Activated CD4-positive, alpha-beta T cell treated with anti-CD3 and anti-CD28 coated beads, Interleukin-2, Interleukin-4, amounts not matched to agents 100 ng/mL and 50 ng/mL, durations not matched to agents 16 hours and 8 hours (primary cell): ENCODE measurements around the gene MYOG.

Experiments
- DNase-seq: peaks from one replicate; pipeline ENCODE4 v3.0.0-alpha.2; 2020; ENCODE audit warnings: low spot score

MYOG gene

DNA sequence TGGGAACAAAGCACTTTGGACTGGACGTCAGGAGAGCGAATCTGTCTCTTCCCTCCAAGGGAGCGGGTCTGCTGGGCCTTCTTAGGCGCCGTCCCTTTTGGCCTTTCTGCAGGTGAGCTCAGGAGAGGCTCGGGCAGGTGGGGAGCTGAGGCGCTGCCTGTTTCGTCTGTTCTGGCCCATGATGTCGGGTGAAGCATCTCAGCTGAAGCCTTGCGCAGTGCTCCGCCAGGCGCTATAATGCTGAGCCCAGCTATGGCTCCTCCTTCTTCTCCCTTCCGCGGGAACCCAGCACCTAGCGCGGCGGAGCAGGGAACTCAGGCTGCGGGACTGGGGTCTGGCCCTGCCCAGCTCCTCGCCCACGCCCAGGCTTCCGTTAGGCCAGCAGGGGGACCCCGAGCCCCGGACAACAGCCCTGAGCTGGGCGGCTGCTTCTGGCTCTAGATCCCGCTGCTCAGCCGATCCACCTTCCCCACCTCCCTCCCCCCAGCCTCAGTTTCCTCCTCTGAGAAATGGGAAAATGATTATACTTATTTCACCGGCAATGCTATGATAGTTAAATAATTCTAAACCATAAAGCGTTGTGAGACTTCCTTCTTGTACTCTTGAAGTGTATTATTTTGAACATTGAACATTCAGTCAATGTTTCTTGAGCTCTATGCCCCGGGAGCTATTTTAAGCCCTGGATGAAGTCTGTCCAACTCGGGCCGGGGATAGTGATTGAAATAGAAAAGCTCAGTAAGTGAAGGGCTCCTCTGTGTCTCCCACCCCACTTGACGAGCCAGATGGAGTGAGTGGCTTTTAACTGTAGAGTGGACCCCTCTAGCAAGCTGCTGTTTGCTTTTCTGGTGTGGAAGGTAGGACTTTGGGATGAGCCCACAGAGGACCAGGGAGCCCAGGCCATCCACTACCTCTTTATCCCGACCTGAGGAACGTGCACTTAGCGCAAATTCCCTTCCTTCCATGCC is 32.1 kb upstream of the MYOG start:
- peak; percentile 30 for DNase-seq

DNA sequence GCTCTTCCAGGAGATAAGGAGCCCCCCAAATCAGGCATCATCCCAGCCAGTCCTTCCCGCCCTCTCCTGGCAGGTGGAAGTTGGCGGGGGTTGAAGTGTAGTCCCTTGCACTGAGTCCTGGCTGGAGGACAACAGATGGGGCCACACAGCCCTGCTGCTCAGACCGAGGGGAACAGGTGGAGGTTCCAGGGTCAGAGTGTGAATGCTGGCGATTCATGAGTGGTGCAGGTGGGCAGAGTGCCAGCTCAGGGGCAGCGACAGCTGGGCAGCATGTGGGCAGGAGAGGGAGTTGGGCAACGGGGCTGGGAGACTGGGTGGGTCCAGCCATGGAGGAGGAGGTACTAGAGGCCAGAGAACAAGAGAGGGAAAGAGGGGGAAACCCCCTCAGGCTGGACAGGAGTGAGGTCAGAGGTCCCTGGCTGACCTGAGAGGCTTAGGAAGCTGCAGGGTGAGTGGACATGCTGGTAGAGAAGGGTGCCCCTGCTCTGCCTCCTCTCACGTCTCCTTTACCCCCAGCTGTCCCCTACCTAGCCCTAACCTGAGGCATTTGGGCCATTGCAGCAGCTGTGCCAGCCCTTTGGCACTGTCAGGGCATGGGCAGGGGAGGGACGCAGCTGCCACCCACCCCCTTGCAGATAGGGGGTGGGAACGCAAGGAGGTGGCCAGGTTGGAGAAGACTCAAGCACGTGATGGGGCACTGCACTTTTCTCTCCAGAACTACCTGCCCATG is 30.4 kb upstream of the MYOG start:
- no peak for DNase-seq

DNA sequence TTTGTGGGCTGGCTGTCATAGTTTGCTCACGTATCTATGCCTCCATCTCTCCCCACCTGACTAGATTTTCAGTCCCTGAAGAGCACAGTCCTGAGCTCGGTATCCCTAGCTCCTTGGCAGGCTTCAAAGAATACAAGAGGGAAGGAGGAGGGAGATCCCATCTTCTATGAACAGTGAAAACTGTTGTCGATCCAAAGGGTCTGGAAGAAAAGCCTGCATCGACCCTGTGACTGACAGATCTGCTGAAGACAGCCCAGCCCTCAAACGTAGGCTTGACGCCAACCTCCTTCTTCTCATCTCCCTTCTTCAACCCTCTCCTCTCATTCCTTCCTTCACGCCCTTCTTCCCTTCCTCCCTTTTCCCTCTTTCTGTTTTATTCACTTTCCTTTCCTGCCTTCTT is 28.4 kb upstream of the MYOG start:
- no peak for DNase-seq

DNA sequence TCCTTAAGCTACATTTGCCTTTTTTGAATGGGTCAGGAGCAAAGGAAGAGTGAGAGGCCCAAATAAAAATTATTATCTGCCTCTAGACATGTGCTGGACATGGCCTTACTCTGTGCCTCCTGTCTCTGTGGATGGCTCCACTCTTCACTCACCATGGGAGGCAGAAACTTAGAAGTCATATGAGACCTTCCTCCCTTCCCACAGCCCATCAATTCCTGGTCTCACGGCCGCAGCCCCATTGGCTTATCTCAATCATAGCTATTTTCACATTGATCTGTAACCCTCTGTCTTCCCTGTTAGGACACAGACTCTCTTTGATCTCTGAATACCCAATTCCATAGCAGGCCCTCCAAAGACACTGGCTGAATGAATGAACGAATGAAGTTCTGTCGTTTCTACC is 27.5 kb upstream of the MYOG start:
- DNase-seq: no peak

DNA sequence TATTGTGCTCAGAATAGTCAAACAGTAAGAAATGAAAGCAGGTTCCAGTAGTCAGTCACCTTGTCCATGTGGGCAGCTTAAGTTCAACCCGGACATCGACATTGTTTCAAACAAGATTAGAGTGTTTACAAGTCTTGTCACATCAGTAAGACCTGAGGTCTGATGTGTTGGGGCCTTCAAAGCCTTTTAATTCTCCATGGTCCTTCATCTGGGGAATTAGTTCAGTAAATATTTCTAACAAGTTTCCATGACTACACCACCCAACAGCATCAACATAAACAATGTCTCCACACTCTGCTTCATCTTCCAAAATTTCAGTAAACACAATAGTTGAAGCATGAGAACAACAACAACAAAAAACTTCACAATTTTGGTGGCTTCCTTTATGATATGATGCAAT is 26.7 kb upstream of the MYOG start:
- DNase-seq: no peak

DNA sequence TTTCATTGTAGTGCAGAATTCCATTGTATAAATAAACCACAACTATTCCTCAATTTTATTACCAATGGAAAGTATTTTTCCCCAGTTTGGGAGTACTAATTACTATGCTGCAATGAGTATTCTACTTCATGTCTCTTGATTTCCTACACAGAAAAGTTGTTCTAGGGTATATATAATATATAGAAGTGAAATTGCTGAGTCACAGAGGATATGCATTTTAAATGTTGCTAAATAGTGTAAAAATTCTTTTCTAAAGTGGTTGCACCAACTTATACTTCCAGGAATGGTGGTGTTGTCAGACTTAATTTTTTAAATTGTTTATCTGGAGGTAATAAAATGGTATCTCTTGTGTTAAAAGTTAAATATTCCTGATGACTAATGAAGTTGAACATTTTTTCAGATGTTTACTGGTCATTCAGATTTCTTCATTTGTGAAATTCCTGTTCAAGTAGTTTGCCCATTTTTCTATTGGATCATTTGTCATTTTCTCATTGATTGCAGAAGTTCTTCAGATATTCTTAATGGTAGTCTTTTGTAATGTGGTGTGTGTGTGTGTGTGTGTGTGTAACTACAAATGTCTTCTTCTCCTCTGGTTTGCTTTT is 19.1 kb upstream of the MYOG start:
- no peak for DNase-seq

DNA sequence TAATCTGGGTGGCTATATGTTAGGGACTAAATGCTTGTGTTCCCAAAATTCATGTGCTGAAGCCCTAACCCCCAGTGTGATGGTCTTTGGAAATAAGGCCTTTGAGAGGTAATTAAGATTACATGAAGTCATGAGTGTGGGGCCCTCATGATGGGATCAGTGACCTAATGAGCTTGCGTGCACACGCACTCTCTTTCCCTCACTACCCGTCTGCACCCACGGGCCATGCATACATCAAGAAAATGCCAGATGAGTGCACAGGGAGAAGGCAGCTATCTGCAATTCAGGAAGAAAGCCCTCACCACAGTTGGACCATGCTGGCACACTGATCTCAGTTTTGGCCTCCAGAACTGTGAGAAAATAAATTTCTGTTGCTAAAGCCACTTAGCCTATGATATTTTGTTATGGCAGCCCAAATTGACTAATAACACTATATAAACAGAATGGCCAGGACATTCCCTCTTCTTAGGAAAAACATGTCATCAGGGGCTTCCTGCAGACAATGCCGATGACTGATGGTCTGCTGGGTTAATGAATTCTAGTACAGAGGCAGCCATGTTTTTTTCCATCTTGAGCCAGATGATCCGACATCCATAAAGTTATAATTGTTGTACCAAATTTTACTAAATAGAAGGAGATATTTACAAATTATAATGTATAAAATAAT is 18.1 kb upstream of the MYOG start:
- DNase-seq: no peak

DNA sequence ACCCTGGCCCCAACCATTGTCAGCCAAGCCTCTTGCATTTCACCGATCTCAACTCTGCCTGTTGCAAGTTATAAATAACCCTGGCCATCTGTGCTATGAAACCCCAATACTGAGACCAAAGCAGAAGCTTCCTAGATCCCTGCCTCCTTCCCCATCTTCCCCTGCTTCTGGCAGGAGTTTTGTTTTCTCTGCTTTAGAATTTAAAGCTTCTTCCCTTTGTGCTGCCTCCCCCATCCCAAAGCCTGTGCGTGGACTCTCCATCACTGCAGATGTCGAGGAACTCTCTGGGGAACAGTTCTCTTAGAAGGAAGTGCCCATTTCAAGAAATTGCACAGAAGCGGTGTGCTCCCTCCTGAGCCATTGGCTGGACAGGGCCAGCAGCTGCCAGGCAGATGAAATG is 17.4 kb upstream of the MYOG start:
- DNase-seq: no peak

DNA sequence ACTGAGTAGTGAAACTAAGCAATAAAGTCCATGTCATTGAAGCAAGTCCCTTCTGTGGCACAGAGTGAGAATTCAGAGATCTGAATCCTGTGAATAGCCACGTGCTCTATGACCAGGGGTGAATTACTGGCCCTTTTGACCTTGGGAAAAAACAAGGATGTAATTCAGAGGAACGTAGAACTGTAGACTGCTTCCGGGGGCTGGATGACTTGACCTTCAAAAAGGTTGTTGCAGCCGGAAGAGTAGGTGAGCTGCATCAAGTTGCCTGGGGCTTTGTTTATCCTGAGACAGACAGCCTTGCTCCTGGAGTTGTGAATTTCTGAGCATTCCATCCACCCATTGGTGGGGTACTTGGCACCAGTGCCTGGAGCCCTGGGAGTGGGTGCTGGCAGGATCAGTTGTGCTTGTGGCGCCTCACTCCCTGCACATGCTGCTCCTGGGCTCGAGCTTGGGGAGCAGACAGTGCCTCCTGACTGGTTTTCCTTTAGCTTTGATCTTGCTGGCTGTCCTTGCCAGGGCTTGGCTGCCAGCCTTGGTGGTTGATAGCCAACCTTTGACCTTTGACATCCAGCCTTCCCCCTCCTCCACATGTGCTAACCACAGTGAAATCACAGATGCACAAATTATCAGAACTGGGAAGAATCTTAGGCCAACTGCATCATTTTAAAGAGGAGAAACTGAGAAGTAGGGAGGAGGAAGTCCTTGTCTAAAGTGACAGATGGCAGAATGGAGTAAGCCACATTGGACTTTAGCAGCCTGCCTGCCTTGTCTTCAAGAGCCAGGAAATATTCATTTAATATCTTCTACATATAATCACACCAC is 16.2 kb upstream of the MYOG start:
- DNase-seq: no peak

DNA sequence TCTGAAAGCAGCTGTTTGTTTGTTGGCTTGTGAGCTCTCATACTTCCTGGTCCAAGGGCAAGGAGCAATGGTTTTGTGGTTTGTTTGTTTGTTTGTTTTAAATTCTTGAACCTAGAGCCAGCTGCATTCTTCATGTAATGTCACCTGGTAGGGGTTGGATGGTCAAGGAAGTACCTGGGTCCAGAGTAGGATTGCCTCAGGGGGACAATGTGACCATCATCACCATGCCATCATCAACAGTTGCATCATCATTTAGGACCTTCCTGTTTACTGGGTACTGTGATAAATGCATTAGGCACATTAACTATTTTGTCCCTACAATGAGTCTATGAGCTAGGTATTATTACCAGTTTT is 14.7 kb upstream of the MYOG start:
- DNase-seq: no peak

DNA sequence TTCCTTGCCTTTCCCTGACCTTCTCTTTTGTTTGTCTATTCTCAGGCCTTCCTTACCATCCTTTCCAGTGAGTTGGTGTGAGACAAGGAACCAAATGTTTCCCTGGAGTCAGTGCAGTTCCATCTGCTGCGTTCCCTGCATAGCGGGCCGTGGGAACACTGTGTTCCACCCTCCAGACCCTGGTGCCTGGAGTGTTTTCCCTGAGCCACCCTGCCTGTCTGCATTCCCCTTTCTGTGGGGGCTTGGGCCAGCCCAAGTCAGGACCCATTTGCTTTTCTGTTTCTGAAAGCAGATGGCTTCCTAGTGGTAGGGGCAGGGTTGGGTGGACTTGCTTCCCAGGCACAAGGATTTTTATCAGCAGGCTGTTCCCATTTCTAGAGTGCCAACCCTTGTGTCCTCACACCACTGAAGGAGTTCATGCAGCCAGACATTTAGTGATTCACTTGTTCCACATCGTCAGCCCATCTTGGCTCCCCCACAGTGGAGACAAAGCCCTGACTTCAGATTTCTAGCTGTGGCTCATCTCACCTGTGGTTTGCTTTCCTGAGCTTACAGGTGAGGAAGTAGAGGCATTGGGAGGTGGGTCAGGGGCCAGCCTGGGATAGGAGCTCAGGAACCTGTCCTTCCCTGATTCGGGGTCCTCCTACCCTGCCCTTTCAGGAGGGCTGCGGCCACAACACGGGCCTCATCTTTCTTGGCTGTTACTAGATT is 14.1 kb upstream of the MYOG start:
- no peak for DNase-seq

DNA sequence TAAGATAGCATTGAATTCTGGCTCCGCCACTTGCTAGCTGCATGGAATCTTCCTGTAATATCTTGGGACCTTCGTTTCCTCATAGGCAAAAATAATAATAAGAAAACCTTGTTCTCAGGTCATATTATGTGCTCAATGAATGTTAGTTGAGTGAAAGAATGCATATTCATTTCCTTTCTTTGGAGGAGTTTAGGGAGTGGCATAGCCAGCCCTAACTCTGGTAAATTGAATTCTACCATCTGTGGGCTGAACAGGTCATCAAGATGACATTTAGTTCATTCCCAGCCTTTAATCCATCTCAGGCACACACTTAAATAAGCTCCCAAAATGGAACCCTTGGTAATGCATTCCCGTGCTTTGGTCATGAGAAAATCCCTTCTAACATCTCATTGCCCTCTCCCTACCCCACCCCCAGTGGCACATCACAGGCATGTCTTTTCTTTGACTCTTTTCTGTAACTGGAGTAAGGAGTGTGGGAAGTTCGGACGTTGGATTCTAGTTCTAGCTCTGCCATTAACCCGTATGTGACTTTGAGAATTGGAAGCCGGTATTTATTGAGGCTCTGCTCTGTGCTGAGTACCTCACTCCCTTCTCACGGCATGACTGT is 13.2 kb upstream of the MYOG start:
- DNase-seq: no peak

DNA sequence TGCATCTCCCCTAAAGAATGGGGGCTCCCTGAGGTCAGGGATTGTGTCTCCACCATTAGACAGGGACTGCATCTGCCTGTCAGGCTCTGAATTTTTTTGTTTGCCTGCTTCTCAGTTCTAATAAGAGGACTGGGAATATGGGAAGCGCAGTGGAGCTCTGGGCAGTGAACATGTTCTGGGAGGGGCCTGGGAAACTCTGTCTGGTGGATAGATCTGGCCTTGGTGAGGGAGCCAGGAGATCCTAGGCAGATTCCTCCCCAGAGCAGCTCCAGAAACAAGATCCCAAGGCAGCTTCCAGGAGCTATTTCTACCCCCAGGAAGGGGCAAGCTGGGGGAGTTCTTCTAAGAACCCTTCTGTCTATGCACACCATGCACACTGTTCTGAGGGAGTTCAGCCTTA is 12.6 kb upstream of the MYOG start:
- DNase-seq: no peak

DNA sequence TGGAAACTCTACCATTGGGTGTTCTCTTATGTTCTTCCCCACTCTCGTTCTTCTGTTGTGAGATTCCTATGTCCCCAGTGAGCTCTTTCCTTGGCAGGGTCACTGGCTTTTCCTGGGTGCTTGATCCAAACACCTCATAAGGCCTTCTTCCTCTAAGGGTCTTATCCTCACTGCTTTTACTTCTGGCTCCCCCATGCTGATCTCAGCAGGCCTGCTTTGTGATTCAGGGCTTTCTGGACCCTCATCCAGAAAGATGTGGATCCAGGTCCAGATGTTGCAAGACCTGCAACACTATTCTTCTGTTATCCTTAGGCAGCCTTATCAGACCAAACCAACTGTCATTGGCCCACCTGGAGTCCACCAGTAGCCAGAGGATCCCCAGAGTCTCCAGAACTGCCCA is 11.2 kb upstream of the MYOG start:
- no peak for DNase-seq

DNA sequence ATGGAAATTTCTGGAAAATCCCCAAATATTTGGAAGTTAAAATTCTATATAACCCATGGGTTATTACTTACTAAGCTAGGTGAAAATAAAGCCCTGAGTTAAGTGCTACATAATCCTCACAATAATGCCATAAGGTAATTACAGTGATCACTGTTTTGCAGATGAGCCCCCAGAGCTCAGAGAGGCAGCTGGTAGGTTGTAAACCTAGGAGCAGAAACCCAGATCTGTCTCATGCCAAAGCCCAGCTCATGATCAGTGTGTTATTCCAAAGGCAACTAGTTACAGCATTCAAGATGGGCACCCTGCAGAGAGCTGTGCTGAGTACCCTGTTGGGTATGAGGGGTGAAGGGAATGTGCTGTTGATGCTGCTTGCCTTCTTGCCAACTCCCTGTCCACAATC is 10.8 kb upstream of the MYOG start:
- no peak for DNase-seq

DNA sequence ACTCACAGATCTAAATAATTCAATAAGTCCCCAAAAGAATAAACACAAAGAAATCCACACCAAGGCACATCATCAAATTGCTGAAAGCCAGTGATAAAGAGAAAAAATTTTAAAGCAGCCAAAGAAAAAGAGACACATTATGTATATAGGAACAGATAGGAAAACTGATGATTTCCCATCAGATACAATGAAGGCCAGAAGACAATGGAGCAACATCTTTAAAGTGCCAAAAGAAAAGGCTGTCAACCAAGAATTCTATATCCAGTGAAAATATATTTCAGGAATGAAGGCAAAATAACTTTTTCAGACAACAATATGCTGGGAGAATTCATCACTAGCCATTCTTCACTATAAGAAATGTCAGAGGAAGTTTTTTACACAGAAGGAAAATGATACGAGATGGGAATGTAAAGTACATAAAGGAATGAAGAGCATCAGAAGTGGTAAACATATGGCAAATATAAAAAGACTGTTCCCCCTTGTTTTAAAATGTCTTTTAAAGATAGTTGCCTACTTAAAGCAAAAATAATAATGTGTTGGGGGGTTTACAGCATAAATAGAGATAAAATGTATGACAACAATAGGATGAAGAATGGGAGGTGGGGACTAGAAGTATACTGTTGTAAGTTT is 9.4 kb upstream of the MYOG start:
- no peak for DNase-seq

DNA sequence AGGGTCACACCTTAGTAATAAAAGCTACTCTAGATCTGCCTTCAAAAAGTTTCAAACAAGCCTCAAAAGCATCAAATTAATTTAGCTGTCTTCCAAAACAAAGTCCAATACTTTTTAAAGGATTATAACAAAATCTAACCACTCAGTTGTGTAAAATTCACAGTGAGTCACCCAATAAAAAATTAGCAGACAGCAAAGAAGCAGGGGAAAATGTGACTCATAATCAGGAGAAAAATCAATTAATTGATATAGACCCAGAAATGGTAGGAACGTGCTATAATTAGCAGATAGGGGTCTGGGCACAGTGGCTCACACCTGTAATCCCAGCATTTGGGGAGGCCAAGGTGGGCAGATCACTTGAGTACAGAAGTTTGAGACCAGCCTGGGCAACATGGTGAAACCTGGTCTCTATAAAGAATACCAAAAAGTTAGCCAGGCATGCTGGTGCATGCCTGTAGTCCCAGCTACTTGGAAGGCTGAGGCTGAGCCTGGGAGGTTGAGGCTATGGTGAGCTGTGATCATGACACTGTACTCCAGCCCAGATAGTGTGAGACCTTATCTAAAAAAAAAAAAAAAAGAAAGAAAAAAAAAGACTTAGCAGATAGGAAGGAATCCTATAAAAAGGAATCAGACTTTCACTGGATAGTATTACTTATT is 8.1 kb upstream of the MYOG start:
- no peak for DNase-seq

DNA sequence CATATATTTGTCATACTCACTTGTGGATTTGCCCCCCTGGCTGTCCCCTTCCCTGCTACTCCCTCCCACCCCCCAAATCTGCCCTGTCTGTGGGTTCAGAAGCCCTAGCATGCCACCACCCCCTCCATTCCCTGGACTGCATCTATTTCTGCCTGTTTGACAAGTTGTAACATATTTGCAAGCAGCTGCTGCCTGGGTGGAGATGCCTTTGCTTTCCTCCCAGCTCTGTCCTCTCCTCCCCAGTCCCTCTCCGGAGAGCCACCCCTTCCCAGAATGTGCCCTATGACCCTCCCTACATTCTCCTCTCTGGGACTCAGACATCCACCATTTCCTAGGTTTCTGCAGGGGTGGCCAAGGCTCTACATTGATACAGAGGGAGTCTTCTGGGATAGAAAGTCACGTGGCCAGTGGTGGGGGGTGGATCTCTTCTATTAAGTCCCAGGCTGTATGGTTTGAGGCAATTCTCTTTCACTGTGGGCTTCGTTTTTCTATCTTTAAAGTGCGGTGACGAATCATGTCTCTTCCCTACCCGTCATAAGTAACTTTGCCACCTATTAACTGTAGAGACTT is 6.0 kb upstream of the MYOG start:
- DNase-seq: no peak

DNA sequence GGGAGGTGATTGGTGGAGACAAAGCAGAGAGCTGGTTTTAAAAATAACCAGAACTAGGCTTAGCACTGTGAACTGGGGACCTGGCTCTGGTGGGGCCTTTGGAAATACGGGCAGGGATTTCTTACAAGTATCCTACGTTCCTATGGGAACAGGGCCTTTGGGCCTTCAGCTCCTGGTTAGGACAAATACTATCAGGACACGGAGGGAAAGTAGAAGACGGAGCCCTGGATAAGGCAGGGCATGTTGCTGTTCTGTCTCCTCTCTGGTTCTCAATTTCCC is 5.3 kb upstream of the MYOG start:
- DNase-seq: no peak
